ENCODE results near the gene SEZ6L2.
"Not testable (repeated sequence)": the region's sequence is repeated elsewhere in the genome, so short reads cannot be mapped to it uniquely, and the experiment has no call there.

SEZ6L2 gene

DNA sequence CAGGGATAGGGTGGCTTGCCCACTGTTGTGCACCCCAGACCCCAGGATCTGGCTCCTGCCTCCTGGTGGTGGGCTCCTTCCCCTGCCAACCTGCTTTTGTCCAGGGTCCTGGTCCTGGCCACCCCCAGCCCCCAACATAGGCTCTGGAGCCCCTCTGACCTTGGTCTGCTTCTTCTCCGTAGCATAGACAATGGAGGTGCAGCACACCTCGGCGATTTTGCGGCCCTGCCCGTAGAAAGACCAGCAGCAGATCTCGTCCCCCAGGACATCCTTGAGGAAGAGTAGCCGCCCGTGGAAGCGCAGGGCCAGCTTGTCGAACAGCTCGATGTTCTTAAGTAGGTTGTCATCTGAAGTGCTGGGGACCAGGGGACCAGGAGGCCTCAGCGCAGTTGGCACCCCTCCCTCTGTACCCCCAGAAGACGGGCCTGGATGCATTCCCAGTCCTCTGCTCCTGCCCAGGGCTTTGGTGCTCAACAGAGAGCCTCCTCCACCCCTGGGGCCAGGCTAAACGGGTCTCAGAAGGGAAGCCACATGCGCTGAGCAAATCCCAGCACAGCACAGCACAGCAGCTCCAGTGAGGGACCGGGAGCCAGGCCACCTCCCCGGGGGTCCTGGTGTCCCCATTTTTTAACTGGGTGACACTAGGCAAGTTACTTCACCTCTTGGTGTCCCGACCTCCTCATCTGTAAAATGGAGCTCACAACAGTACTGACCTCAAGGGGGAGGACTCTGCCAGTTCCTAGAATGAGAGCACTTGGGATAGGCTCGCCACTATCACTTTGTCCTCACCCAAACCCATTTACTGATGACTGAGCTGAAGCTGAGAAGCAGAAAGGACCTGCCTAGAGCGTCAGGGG, 11.7 kb upstream of the SEZ6L2 start:
- Histone ChIP-seq H3K4me2 (no peak overlapping the region), H3K27me3 (no peaks in the 10 kb centered on the region), H4K20me1 (peaks cover 6% of the 10 kb centered on the region; the same call in 1 of the 2 replicates), H3K9me3 (no peaks in the 10 kb centered on the region), H3K4me3 (no peak overlapping the region), H3K4me1 (peaks cover 10% of the 10 kb centered on the region), H3K36me3 (peaks cover 50% of the 10 kb centered on the region), H3K27ac (no peak overlapping the region), H3K9ac (no peak overlapping the region)
- TF ChIP-seq Cebpa-rat (IDR thresholded peaks at IDR 0.05): no peak

- not testable (repeated sequence) for H4K20me1 ChIP-seq, H3K9ac ChIP-seq, H3K4me3 ChIP-seq, H3K9me3 ChIP-seq, H3K27me3 ChIP-seq, H3K27ac ChIP-seq
- Histone ChIP-seq H3K4me1 (peaks cover 10% of the 10 kb centered on the region), H3K4me2 (peak overlapping the region; percentile 39), H3K36me3 (peaks cover 39% of the 10 kb centered on the region)
These were observed 10.5 kb upstream of the SEZ6L2 start for GRCh38 chr16:29909851-29910250.

DNA sequence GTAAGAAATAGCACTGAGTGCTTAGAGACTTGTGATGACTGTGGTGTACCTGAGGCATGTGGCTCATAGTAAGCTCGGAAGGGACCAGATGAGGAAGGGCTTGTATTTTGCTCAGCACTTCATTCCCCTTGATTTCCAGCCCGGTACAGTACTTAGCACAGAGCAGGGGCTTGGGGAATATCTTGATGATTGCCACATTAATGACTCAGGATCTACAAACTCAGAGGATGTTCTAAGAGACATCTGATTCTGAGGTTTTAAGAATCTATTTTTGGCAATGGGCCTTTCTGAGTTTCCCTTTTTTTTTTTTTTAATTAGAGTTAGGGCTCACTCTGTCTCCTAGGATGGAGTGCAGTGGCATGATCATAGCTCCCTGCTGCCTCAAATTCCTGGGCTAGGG, 10.0 kb upstream of the SEZ6L2 start:
- no peak overlapping the region for H3K27ac ChIP-seq
- 0 out of 2 replicates have a peak, but pooled peaks cover under 1% of the 10 kb centered on the region for H4K20me1 ChIP-seq
- H3K9ac ChIP-seq: no peak overlapping the region
- peaks cover 34% of the 10 kb centered on the region for H3K36me3 ChIP-seq
- peak overlapping the region; percentile 39 for H3K4me2 ChIP-seq
- H3K27me3 ChIP-seq: no peaks in the 10 kb centered on the region
- no peak for TF ChIP-seq Cebpa-rat (IDR thresholded peaks at IDR 0.05)
- peaks cover 10% of the 10 kb centered on the region for H3K4me1 ChIP-seq
- no peaks in the 10 kb centered on the region for H3K9me3 ChIP-seq
- H3K4me3 ChIP-seq: no peak overlapping the region

GRCh38 chr16:29908719-29909220, 9.4 kb upstream of the SEZ6L2 start:
- TF ChIP-seq Cebpa-rat (IDR thresholded peaks at IDR 0.05): no peak
- H3K4me2 ChIP-seq: no peak overlapping the region
- H3K4me1 ChIP-seq: peaks cover 14% of the 10 kb centered on the region
- no peak overlapping the region for H3K27ac ChIP-seq
- H3K4me3 ChIP-seq: no peak overlapping the region
- H3K36me3 ChIP-seq: peaks cover 28% of the 10 kb centered on the region
- H4K20me1 ChIP-seq: no peaks in the 10 kb centered on the region
- no peaks in the 10 kb centered on the region for H3K27me3 ChIP-seq
- no peak overlapping the region for H3K9ac ChIP-seq
- no peaks in the 10 kb centered on the region for H3K9me3 ChIP-seq

GRCh38 chr16:29907973-29908372, 8.6 kb upstream of the SEZ6L2 start:
- Histone ChIP-seq H3K9ac (no peak overlapping the region), H3K36me3 (peaks cover 22% of the 10 kb centered on the region)
- no peak for TF ChIP-seq Cebpa-rat (IDR thresholded peaks at IDR 0.05)

DNA sequence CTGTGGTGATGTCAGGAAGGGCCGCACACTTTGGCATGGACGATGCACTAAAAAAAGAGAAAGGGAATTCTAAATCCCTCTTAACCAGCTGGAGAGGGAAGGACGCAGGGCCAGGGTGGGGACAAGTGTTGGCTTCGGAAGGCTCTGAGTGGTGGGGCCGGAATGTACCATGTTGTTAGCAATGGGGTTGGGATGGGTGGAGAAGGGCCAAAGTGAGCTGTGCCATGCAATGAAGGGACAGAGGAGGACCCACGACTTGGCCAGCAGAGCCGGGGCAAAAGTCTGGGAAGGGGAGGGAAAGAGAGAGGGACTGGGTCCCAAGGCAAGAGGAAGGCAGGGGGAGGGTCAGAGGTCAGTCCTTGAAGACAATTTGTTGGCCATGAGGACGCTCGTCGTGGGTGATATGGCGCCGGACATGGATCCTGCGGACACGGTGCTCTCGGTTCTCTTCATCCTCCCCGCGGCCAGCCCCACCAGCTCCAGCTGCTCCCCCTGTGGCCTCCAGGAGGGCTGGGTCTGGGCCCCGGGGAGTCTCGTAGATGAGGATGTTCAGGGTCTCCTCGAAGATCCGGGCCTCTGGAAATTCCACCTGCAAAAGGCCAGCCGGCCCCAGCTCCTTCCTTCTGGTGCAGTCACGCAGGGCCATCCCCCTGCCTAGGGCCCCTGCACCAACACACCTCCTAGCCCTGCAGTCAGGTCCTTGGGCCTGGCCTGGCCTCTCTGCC, 7.3 kb upstream of the SEZ6L2 start:
- H3K36me3 ChIP-seq: peaks cover 16% of the 10 kb centered on the region
- H3K27ac ChIP-seq: no peak overlapping the region
- no peak overlapping the region for H3K9ac ChIP-seq
- H3K4me3 ChIP-seq: no peak overlapping the region
- peaks cover 20% of the 10 kb centered on the region for H3K4me1 ChIP-seq
- peaks cover 4% of the 10 kb centered on the region; the same call in 1 of the 2 replicates for H4K20me1 ChIP-seq
- TF ChIP-seq Cebpa-rat (IDR thresholded peaks at IDR 0.05): no peak
- H3K9me3 ChIP-seq: no peaks in the 10 kb centered on the region
- H3K4me2 ChIP-seq: no peak overlapping the region
- no peaks in the 10 kb centered on the region for H3K27me3 ChIP-seq

More at GRCh38 chr16:29907973-29908372, 8.6 kb upstream of the SEZ6L2 start:
- Histone ChIP-seq H4K20me1 (no peaks in the 10 kb centered on the region), H3K4me3 (no peak overlapping the region), H3K9me3 (no peaks in the 10 kb centered on the region), H3K27me3 (no peaks in the 10 kb centered on the region), H3K27ac (no peak overlapping the region), H3K4me2 (no peak overlapping the region), H3K4me1 (peaks cover 20% of the 10 kb centered on the region)

DNA sequence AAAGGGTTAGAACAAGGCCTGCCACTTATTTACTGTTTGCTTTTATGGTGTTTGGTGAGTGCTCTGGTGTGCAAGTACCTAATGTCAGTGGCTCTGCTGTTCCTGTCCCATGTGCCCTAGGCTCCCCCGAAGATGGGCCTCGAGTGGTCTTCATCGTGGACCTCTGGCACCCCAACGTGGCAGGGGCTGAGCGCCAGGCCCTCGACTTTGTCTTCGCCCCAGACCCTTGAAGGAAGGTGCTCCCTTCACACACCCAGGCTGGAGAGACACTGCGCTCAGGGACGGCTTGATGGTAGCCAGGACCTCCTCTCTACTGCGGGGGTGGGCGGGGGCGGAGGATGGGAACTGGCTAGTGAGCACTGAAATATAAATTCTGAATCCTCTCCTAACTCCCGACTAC, 6.3 kb upstream of the SEZ6L2 start:
- Histone ChIP-seq H3K4me1 (peaks cover 22% of the 10 kb centered on the region), H3K27me3 (0 out of 2 replicates have a peak, but pooled peaks cover 3% of the 10 kb centered on the region), H3K27ac (no peak overlapping the region), H3K9ac (no peak overlapping the region), H3K36me3 (peaks cover 6% of the 10 kb centered on the region; the same call in 1 of the 2 replicates), H4K20me1 (peaks cover 13% of the 10 kb centered on the region; the same call in 1 of the 2 replicates), H3K9me3 (no peaks in the 10 kb centered on the region), H3K4me3 (no peak overlapping the region), H3K4me2 (no peak overlapping the region)
- no peak for TF ChIP-seq Cebpa-rat (IDR thresholded peaks at IDR 0.05)

GRCh38 chr16:29904947-29905346, 5.6 kb upstream of the SEZ6L2 start:
- peaks cover 26% of the 10 kb centered on the region for H3K4me1 ChIP-seq
- peaks cover 13% of the 10 kb centered on the region; the same call in 1 of the 2 replicates for H4K20me1 ChIP-seq
- H3K27me3 ChIP-seq: peaks cover 3% of the 10 kb centered on the region; the same call in 1 of the 2 replicates
- no peak overlapping the region for H3K9ac ChIP-seq
- no peak overlapping the region for H3K27ac ChIP-seq
- H3K9me3 ChIP-seq: no peaks in the 10 kb centered on the region
- TF ChIP-seq Cebpa-rat (IDR thresholded peaks at IDR 0.05): no peak
- H3K4me3 ChIP-seq: no peak overlapping the region
- peaks cover 5% of the 10 kb centered on the region; the same call in 1 of the 2 replicates for H3K36me3 ChIP-seq
- H3K4me2 ChIP-seq: no peak overlapping the region

- Histone ChIP-seq H3K36me3 (peaks cover 5% of the 10 kb centered on the region; the same call in 1 of the 2 replicates), H3K9me3 (no peaks in the 10 kb centered on the region), H3K27me3 (peaks cover 17% of the 10 kb centered on the region), H3K4me3 (no peak overlapping the region), H3K27ac (no peak overlapping the region), H3K4me1 (peaks cover 21% of the 10 kb centered on the region), H3K9ac (no peak overlapping the region), H4K20me1 (peaks cover 18% of the 10 kb centered on the region; the same call in 1 of the 2 replicates), H3K4me2 (peak overlapping the region; percentile 23; the same call in 1 of the 2 replicates)
- TF ChIP-seq Cebpa-rat (IDR thresholded peaks at IDR 0.05): no peak
These were observed 4.2 kb upstream of the SEZ6L2 start for GRCh38 chr16:29903590-29903989.

- Histone ChIP-seq H3K4me1 (peaks cover 21% of the 10 kb centered on the region), H3K4me2 (no peak overlapping the region), H3K9me3 (no peaks in the 10 kb centered on the region), H3K9ac (no peak overlapping the region), H4K20me1 (peaks cover 29% of the 10 kb centered on the region; the same call in 1 of the 2 replicates), H3K36me3 (peaks cover 3% of the 10 kb centered on the region; the same call in 1 of the 2 replicates), H3K27ac (no peak overlapping the region), H3K4me3 (no peak overlapping the region), H3K27me3 (peaks cover 34% of the 10 kb centered on the region)
- no peak for TF ChIP-seq Cebpa-rat (IDR thresholded peaks at IDR 0.05)
These were observed 2.2 kb upstream of the SEZ6L2 start for GRCh38 chr16:29901607-29901945.

All from BLaER1 (cell line).